HG03432 (cell line): ENCODE measurements around the gene TSPEAR.
"Not testable (repeated sequence)": the region's sequence is repeated elsewhere in the genome, so short reads cannot be mapped to it uniquely, and the experiment has no call there.

ENCODE experiments used
- ATAC-seq: cut with Tn5 transposase; IDR thresholded peaks from one replicate; pipeline ENCODE4 v1.9.1; 2021; ENCODE audit warnings: mild to moderate bottlenecking, moderate library complexity; ENCODE audit not compliant: unreplicated experiment

The TSPEAR gene

DNA sequence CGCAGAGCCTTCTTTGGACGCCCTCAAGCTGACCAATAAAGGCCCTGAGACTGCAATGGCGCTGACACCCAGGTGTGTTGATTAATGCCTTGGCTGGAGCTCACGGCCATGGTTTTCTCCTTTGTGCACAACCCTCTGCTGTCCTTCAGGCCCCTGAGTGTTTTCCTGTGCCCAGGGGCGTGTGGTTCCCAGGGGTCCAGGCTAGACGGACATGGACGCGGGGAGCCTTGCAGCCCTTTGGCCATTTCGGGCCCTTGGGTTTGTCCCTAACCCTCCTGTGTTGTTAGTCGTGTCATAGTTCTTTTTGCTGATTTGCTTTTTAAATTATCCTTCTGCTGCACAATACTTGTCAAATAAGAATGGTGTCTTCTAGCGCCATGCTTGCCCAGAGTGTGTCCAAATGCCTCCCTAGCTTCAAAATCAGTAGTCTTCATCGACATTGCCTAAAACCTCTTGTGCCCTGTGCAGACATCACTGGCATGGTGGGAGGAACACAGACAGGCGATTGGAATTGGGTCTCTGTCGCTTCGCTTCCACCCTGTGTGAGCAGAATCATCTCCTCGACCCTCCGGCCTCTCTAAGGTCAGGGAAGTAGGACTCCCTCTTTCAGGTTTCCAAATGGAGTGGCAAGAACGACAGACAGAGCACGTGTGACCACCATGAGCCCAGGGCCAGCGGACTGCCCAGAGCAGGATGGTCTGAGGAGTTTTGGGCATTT lies 135.9 kb downstream of the TSPEAR start:
- ATAC-seq = no peak

DNA sequence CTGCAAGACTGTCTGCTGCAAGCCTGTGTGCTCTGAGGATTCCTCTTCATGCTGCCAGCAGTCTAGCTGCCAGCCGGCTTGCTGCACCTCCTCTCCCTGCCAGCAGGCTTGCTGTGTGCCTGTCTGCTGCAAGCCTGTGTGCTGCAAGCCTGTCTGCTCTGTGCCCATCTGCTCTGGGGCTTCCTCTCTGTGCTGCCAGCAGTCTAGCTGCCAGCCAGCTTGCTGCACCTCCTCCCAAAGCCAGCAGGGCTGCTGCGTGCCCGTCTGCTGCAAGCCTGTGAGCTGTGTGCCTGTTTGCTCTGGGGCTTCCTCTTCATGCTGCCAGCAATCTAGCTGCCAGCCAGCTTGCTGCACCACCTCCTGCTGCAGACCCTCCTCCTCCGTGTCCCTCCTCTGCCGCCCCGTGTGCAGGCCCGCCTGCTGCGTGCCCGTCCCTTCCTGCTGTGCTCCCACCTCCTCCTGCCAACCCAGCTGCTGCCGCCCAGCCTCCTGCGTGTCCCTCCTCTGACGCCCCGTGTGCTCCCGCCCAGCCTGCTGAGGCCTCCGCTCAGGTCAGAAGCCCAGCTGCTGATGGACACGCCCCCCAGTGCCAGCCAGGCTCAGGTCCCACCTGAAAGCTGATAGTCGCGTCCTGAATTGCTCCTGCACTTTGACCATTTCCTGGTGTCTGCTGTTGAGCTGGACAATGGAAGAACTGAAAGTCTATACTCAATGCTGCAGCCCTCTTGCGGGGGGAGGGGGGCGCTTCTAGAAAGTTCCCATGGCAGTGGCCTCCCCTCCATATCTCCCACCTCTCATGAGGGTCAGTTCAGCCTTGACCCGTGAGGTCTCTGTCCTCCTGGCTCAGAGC lies 136.7 kb downstream of the TSPEAR start:
- no peak for ATAC-seq

DNA sequence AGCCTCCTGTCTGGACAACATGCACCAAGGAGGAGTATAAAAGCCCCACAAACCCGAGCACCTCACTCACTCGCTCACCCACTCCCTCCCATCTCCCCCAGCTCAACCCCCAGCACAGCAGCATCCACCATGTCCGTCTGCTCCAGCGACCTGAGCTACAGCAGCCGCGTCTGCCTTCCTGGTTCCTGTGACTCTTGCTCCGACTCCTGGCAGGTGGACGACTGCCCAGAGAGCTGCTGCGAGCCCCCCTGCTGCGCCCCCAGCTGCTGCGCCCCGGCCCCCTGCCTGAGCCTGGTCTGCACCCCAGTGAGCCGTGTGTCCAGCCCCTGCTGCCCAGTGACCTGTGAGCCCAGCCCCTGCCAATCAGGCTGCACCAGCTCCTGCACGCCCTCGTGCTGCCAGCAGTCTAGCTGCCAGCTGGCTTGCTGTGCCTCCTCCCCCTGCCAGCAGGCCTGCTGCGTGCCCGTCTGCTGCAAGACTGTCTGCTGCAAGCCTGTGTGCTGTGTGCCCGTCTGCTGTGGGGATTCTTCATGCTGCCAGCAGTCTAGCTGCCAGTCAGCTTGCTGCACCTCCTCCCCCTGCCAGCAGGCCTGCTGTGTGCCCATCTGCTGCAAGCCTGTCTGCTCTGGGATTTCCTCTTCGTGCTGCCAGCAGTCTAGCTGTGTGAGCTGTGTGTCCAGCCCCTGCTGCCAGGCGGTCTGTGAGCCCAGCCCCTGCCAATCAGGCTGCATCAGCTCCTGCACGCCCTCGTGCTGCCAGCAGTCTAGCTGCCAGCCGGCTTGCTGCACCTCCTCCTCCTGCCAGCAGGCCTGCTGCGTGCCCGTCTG lies 137.5 kb downstream of the TSPEAR start, which contains the start of gene KRTAP10-4:
Gene KRTAP10-4 (plus strand): TSS at position 100 of the 827 bp plus-strand sequence. CDS start 30 bp downstream, at position 130.
- not testable (repeated sequence) for ATAC-seq

DNA sequence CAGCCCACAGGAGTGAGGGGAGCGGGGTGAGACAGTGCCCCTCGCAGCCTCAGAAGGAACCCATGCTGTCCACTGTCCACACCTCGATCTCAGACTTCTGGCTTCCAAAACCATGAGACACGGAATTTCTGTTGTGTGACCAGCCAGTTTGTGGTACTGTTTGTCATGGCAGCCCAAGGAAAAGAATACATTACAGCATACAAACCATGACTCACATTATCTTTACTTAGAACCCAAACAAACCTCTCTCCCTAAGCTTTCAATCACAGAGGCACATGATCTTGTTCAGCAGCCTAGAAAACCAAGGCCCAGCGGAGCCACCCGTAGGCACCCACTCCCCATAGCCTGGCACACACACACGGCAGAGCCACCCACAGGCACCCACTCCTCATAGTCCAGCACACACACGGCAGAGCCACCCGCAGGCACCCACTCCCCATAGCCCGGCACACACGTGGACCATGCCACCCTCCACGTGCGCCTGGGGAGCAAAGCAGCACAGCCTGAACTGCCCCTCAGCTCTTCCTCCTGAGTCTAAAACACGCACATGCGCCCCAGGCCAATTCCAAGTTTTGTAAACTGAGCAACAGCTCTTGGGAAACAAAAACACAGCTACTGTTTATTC lies 138.3 kb downstream of the TSPEAR start:
- no peak for ATAC-seq

DNA sequence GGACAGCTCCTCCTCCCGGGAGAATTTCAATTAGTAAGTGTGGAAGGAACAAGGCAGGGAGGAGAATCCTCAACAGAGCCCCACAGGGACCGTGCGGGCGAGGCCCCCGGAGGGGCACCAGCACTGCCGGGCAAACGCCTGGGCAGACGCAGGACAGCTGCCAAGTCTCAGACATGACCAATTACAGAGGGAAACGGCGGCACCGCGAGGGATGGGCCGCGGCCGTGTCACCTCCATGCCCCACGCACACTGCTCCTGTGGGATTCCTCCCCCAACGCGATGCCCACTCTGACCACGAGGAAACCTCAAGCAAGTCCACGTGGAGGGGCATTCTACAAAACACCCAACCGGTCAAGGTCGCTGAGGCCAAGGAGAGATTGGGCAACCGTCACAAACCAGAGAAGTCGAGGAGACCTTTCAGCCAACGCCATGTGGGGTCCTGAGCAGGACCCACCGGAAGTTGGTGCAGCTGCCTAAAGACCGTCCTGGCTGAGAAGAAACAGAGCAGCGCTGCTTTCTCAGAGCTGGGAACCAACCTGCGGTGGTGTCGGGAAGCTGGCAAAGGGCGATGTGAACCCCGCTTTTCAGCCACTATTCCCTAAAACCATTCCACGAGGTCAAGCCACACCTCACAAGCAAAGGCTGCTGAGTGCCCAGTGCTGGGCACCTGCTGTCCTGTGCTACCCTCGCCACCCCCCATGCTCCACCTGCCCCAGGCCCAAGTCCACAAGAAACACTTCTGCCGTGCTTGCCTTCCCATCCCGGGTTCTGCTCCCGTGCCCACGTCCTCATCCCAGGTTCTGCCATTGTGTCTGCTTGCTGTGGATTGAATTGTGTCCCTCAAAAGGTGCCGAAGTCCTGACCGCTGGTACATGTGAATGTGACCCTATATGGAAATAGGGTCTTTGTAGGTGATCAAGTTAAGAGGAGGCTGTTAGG lies 139.3 kb downstream of the TSPEAR start:
- ATAC-seq = no peak

DNA sequence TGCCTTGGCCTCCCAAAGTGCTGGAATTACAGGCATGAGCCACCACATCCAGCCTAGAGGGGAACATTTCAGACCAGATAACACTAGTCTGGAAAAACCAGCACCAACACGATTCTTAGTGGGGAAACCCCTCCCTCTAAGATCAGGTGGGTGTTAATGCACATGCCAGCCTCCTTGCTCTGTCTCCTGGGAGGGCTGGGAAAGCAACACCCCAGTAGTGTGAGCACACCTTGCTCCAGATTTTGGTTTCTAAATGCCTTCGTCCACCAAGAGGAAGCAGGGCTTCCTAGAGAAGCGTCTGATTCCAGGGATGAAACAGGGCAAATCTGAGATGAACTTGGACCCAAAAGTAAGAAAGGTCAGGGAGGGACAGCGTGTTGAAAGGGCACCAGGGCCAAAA lies 140.1 kb downstream of the TSPEAR start:
- ATAC-seq = no peak

DNA sequence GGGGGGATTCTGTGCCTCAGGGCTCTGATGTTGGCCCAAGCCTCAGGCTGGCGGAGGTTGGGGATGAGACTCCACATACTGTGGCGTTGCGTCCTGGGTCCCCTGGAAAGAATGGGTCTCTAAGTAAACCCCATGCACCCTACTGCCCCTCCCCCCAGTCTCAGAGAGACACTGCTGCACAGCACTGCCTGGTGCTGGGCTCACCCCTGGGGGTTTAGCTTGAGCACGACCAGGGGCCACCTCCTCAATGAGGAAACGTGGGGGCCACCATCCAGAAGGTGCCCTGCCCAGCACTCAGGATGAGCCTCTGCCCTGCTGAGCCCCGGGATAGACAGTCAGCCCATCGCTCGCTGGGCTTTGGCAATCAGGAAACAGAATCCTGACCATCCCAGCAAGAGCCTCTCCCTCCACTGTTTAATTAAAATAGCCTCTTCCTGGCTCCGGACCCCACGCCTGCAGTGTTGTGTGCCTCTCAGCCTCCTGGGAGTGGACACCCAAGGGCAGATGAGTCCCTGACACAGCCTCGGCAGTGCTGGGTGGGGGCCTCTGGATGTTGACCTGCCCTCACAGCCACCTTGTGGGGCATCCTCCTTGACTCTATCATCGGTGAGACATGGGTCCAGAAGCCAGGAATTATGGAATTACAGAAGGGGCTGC lies 141.4 kb downstream of the TSPEAR start:
- ATAC-seq = no peak

DNA sequence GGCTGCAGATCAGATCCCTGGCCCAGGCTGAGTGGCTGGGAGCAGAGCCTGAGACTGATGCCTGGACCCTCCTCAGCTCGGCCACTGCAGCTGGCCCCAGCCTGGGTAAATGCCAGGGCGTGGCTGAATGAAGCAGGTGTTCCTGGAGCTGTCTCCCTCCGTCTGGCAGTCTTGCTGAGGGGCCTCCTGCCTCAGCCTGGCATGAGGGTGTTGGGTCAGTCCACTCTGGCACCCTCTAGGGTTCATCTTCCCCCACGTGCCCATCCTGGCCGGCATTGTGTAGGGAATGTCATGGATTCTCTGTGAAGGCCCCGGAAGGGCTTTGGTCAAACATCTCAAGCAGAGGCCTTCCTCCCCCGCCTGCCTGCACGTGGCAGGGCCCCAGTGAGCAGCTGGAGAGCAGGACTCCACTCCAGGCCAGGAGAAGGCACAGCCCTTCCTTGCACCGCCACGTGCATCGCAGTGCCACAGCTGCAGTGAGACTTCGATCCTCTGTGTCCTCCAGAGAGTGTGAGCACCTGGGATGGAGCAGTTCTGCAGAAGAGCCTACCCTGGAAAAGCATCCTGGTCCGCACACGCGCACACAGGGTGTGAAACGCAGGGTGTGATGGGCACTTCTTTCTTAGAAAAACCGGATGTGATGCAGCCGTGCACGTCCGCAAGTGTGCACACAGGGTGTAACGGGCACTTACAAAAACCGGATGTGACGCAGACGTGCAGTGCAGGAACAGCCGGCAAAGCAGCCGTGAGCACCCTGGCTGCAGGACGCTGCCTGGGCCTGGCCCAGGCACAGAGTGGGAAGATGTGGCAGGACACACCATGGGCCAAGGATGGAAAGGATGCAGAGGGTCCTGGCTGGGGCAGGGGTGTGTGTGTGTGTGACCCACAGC lies 142.5 kb downstream of the TSPEAR start:
- ATAC-seq = no peak

DNA sequence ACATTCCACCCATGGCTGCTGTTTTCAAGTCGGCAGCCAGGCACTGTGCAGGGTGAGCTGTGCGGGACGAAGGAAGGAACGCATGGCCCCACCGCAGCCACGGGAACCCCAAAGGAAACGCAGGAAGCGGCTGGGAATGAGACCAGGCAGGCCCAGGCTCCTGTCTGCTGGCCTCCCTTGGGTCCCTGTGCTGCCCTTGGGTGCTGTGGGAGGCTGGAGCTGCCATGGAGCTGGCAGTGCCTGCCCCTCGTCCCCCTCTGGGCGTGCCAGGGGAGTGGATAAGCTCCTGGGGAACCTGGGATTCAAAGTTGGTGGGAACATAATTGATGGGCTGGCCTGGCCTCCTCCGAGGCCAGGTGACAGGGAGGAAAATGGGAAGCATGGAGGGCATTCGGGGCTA lies 143.1 kb downstream of the TSPEAR start:
- ATAC-seq = no peak

DNA sequence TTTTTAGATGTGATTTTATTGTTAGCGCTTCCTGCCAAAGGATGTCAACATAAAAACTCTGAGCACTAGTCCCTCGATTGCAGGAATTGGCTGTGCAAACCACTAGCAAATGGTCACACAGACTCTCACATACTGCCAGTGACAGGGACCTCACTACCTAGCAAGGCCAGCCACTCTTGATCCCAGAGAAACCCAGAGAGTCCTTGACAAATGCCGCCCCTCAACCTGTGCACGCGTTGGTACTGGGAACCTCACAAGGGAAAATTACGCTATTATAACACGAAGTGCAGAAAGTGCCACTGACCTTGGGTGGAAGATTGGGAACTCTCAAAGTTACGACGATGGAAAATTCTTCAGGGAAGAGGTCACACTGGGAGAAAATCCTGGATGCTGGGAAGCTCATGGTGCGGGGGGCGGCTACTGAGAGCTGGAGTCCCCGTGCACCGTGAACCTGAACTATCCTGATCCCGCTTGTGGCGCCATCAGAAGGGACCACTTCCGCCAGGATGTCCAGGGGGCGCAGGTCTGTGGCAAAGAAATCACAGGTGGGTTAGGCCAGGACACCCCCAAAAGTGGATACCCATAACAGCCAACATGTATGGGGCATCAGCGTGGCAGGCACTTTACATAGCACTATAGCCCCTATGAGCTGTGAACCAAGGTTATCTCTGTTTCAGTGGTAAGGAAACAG lies 143.7 kb downstream of the TSPEAR start:
- no peak for ATAC-seq

DNA sequence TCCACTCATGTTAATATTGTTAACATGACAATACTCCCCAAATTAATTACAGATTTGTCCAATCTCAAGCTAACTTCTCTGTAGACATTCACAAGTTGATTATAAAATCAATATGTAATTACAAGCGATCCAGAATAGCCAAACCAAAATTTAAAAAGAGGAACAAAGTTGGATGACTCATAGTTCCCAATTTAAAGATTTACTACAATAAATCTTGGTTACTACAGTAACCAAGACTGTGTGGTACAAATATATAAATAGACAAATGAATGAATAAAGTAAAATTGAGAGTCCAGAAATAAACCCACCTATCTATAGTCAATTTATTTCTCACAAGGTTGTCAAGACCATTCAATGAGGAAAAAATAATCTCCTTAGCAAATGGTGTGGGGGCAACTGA lies 145.0 kb downstream of the TSPEAR start:
- no peak for ATAC-seq

DNA sequence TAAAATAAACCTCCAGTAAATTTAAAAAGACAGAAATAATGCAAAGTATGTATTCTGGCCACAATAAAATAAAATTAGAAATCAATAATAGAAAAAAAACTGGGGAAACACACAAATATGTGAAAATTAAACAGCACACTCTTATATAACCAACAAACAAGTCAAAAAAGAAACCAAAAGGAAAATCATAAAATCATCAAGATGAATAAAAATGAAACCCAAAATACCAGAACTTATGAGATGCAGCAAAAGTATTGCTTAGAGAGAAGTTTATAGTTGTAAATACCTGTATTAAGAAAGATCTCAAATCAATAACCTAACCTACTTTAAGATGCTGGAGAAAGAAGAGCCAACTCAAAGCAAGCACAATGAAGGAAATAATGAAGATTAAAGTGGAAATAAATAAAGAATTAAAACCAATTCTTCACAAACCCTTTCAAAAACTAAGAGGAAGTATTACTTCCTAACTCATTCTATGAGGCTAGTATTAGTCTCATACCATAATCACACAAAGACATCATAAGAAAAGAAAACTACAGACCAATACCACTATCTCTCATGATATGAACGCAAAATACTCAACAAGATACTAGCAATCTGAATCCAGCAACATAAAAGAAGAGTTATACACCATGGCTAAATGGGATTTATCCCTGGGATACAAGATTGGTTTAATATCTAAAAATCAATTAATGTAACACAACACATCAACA lies 146.3 kb downstream of the TSPEAR start:
- no peak for ATAC-seq

DNA sequence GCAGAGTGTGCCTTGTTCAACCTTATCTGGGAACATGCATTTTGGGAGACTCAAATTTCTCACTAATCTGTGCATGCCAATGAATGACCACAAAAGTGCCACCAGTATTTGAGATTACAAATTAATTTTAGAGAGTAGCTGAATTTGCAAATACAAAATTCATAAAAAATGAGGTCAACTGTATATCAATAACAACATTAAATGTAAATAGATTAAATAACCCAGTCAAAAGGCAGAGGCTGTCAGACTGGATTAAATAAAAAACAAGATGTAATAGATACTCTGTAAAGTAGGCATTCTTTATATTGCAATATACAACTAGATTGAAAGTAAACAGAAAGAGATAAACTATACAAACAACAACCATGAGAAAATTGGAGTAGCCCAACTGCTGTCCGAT lies 147.3 kb downstream of the TSPEAR start:
- ATAC-seq = no peak

DNA sequence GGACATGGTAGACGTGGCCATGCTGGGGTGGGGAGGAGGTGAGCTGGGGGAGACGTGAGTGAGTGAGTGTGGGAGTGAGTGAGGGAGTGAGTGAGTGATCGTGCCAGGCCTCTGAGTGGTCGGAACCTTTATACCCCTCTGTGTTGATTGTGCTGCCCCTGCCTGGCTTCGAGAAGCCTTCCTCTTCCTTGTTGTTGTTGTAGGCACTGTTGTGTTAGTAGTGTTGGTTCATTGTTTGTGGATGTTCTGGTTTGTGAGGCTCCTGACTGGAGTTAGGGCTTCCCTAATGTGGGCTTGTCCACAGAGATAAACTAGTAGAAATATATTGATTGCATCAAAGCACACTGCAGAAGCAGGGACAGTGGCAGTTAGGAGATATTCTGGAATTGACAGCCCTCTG lies 152.7 kb downstream of the TSPEAR start, which contains the start of gene KRTAP10-3:
Gene KRTAP10-3 (minus strand): TSS at position 101 of the 400 bp plus-strand sequence. CDS start 80 bp downstream, at position 21.
- no peak for ATAC-seq

DNA sequence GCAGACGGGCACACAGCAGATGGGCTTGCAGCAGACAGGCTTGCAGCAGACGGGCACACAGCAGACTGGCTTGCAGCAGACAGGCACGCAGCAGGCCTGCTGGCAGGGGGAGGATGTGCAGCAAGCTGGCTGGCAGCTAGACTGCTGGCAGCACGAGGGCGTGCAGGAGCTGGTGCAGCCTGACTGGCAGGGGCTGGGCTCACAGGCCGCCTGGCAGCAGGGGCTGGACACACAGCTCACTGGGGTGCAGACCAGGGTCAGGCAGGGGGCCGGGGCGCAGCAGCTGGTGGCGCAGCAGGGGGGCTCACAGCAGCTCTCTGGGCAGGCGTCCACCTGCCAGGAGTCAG lies 153.1 kb downstream of the TSPEAR start:
- not testable (repeated sequence) for ATAC-seq

DNA sequence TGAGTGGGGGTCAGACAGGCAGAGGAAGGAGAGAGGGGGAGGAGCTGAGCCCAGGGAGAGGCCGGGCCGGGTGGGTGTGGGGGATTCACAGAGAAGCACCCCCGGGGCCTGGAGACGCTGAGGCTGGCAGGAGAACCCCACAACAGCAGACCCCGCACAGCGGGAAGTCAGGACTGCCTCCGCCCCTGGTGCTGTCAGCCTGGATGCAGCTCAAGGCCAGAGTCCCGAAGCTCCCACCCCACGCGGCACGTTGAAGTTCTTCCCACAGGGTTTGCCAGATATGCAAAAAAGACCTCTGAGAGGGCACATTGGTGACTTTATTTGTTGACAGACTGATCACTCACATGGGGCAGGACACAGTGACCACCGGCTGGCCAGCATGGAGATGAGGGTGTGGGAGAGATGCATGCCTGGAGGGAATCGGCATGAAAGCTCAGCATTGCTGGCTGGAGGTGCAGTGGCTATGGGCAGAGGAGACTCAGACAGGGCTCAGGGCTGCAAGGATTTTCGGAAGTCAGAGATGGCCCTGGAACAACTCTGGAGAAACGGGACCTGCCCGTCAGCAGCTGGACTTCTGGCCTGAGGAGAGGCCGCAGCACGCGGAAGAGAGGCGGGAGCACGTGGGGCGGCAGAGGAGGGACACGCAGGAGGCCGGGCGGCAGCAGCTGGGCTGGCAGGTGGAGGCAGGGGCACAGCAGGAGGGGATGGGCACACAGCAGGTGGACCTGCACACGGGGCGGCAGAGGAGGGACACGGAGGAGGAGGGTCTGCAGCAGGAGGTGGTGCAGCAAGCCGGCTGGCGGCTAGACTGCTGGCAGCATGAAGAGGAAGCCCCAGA lies 153.7 kb downstream of the TSPEAR start:
- ATAC-seq = no peak
